Neural progenitor cell (in vitro differentiated cells): ENCODE measurements around the gene RAD51B. TPM values are rescaled to one million over a fixed set of nuclear protein-coding genes. Genes with fewer than 3 reads are reported as not detected.

Experiments
- DNase-seq: peaks from one replicate; pipeline ENCODE4 v3.0.0-alpha.2; 2016; ENCODE audit warnings: low spot score
- H2AFZ ChIP-seq: fragments of 200-600 bp; sonication (generic); replicated peaks from 2 replicates; pipeline ENCODE4 v1.6.1; 2016; ENCODE audit warnings: antibody characterized with exemption
- H3F3A ChIP-seq: fragments of 200-600 bp; sonication (generic); 2 replicates; pipeline ENCODE4 v1.6.1; 2016; ENCODE audit warnings: antibody characterized with exemption, low read depth
- H3K27ac ChIP-seq: fragments of 200-600 bp; sonication (generic); 2 replicates; pipeline ENCODE4 v1.5.1; 2016; ENCODE audit warnings: mild to moderate bottlenecking
- H3K27me3 ChIP-seq: fragments of 200-600 bp; sonication (generic); 2 replicates; pipeline ENCODE4 v1.6.1; 2016; ENCODE audit warnings: mild to moderate bottlenecking, moderate library complexity
- H3K36me3 ChIP-seq: fragments of 200-600 bp; sonication (generic); 2 replicates; pipeline ENCODE4 v1.5.1; 2016
- H3K4me1 ChIP-seq: fragments of 200-600 bp; sonication (generic); 2 replicates; pipeline ENCODE4 v1.6.1; 2016; ENCODE audit warnings: mixed run types
- H3K4me2 ChIP-seq: fragments of 200-600 bp; sonication (generic); 2 replicates; pipeline ENCODE4 v1.6.1; 2016
- H3K4me3 ChIP-seq: fragments of 200-600 bp; sonication (generic); 2 replicates; pipeline ENCODE4 v1.5.1; 2016
- H3K79me2 ChIP-seq: fragments of 200-600 bp; sonication (generic); 2 replicates; pipeline ENCODE4 v1.6.1; 2016; ENCODE audit warnings: low read depth
- H3K9ac ChIP-seq: fragments of 200-600 bp; sonication (generic); 2 replicates; pipeline ENCODE4 v1.6.1; 2016
- H3K9me3 ChIP-seq: fragments of 200-600 bp; sonication (generic); 2 replicates; pipeline ENCODE4 v1.5.1; 2016; ENCODE audit warnings: low read depth
- H4K20me1 ChIP-seq: fragments of 200-600 bp; sonication (generic); 2 replicates; pipeline ENCODE4 v1.6.1; 2016; ENCODE audit warnings: low read depth
- H3K27ac Mint-ChIP-seq: 3 replicates; pipeline ENCODE4 v1.8.0; 2021; ENCODE audit warnings: mixed read lengths
- H3K27me3 Mint-ChIP-seq: 2 replicates; pipeline ENCODE4 v1.8.0; 2022; ENCODE audit warnings: low read depth, mild to moderate bottlenecking, inconsistent platforms, moderate library complexity, mixed read lengths; ENCODE audit not compliant: insufficient read depth
- H3K36me3 Mint-ChIP-seq: 3 replicates; pipeline ENCODE4 v1.8.0; 2021; ENCODE audit warnings: mixed read lengths
- H3K4me1 Mint-ChIP-seq: 3 replicates; pipeline ENCODE4 v1.8.0; 2021; ENCODE audit warnings: mixed read lengths
- H3K4me3 Mint-ChIP-seq: 3 replicates; pipeline ENCODE4 v1.8.0; 2021; ENCODE audit warnings: mild to moderate bottlenecking, moderate library complexity, mixed read lengths
- H3K9me3 Mint-ChIP-seq: 3 replicates; pipeline ENCODE4 v1.8.0; 2020; ENCODE audit warnings: mixed read lengths
- EZH2 ChIP-seq: fragments of 200-600 bp; sonication (generic); IDR thresholded peaks from 2 replicates; pipeline ENCODE4 v1.6.1; 2017; ENCODE audit warnings: antibody characterized with exemption, mild to moderate bottlenecking, moderate library complexity
- EZH2phosphoT487 ChIP-seq: fragments of 200-600 bp; sonication (generic); IDR thresholded peaks from 2 replicates; pipeline ENCODE4 v1.6.1; 2017; ENCODE audit warnings: antibody characterized with exemption
- total RNA-seq: library from RNA; depleted of rRNA; stranded (reverse); fragments of >200 nt; gene quantifications from 2 replicates; pipeline ENCODE4 v1.2.3, GENCODE V29; 2015; ENCODE audit warnings: low replicate concordance
- TF ChIP-seq, protein P1 (sequence below): fragments of 200-600 bp; sonication (generic); IDR thresholded peaks from 2 replicates; pipeline ENCODE4 v1.5.1; 2017; ENCODE audit warnings: antibody characterized with exemption, mild to moderate bottlenecking

Gene RAD51B
- total RNA-seq, 1 donor from 2014 or later = 50.5 TPM

GRCh38 chr14:68528040-68528687 is 708.6 kb downstream of the RAD51B start:
- H2AFZ ChIP-seq = no peak overlapping the region
- TF ChIP-seq EZH2 = no peak
- TF ChIP-seq EZH2phosphoT487 = no peak
- TF ChIP-seq, protein P1, sequence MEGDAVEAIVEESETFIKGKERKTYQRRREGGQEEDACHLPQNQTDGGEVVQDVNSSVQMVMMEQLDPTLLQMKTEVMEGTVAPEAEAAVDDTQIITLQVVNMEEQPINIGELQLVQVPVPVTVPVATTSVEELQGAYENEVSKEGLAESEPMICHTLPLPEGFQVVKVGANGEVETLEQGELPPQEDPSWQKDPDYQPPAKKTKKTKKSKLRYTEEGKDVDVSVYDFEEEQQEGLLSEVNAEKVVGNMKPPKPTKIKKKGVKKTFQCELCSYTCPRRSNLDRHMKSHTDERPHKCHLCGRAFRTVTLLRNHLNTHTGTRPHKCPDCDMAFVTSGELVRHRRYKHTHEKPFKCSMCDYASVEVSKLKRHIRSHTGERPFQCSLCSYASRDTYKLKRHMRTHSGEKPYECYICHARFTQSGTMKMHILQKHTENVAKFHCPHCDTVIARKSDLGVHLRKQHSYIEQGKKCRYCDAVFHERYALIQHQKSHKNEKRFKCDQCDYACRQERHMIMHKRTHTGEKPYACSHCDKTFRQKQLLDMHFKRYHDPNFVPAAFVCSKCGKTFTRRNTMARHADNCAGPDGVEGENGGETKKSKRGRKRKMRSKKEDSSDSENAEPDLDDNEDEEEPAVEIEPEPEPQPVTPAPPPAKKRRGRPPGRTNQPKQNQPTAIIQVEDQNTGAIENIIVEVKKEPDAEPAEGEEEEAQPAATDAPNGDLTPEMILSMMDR = no peak
- Mint-ChIP-seq H3K4me3 (no peak overlapping the region), H3K27me3 (peaks cover 7% of the 10 kb centered on the region), H3K4me1 (peaks cover 26% of the 10 kb centered on the region), H3K36me3 (peaks cover 22% of the 10 kb centered on the region), H3K27ac (no peak overlapping the region), H3K9me3 (peaks cover 56% of the 10 kb centered on the region)
- DNase-seq = no peak
- no peaks in the 10 kb centered on the region for H4K20me1 ChIP-seq
- H3K27ac ChIP-seq = no peak overlapping the region
- no peaks in the 10 kb centered on the region for H3K79me2 ChIP-seq
- peaks cover 14% of the 10 kb centered on the region for H3K36me3 ChIP-seq
- H3K9me3 ChIP-seq = peaks cover 23% of the 10 kb centered on the region
- peaks cover 24% of the 10 kb centered on the region for H3K4me1 ChIP-seq
- H3K9ac ChIP-seq = no peak overlapping the region
- H3K27me3 ChIP-seq = no peaks in the 10 kb centered on the region
- H3F3A ChIP-seq = peaks cover 22% of the 10 kb centered on the region
- no peak overlapping the region for H3K4me3 ChIP-seq
- no peak overlapping the region for H3K4me2 ChIP-seq

GRCh38 chr14:68530443-68530842 is 710.9 kb downstream of the RAD51B start:
- Histone ChIP-seq H3K9me3 (peaks cover 23% of the 10 kb centered on the region), H4K20me1 (no peaks in the 10 kb centered on the region), H3K27me3 (no peaks in the 10 kb centered on the region), H3K27ac (no peak overlapping the region), H3K79me2 (no peaks in the 10 kb centered on the region), H3F3A (peaks cover 10% of the 10 kb centered on the region), H3K36me3 (peaks cover 14% of the 10 kb centered on the region), H3K4me3 (no peak overlapping the region), H3K9ac (no peak overlapping the region), H3K4me2 (no peak overlapping the region), H3K4me1 (peaks cover 18% of the 10 kb centered on the region), H2AFZ (no peak overlapping the region)
- peaks cover 60% of the 10 kb centered on the region for H3K9me3 Mint-ChIP-seq
- H3K36me3 Mint-ChIP-seq = peaks cover 21% of the 10 kb centered on the region
- no peak overlapping the region for H3K27ac Mint-ChIP-seq
- peaks cover 12% of the 10 kb centered on the region for H3K27me3 Mint-ChIP-seq
- no peak for DNase-seq
- H3K4me1 Mint-ChIP-seq = peaks cover 15% of the 10 kb centered on the region
- TF ChIP-seq, protein P1 = no peak
- TF ChIP-seq EZH2 = no peak
- TF ChIP-seq EZH2phosphoT487 = no peak
- H3K4me3 Mint-ChIP-seq = no peak overlapping the region

DNA sequence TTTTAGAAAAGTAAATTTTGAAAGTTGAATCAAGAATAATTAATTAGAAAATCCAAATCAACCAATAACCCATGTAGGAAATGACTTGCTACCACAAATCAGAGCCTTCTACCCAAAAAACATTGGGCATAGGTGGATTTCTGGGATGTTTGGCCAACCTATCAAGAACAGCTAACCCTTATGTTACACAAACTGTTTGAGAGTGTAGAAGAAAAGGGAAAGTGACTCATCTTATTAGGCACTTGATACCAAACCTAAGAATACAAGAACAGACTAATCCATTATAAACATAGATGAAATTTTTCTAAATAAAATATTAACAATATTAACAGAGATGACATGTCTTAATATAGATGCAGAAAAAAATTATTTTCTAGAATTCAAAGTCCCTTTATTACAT is 712.9 kb downstream of the RAD51B start:
- Mint-ChIP-seq H3K27ac (no peak overlapping the region), H3K4me1 (peaks cover 8% of the 10 kb centered on the region), H3K36me3 (peaks cover 26% of the 10 kb centered on the region), H3K4me3 (no peak overlapping the region), H3K9me3 (peaks cover 54% of the 10 kb centered on the region), H3K27me3 (peaks cover 12% of the 10 kb centered on the region)
- Histone ChIP-seq H4K20me1 (no peaks in the 10 kb centered on the region), H2AFZ (no peak overlapping the region), H3K36me3 (peaks cover 14% of the 10 kb centered on the region), H3K27ac (no peak overlapping the region), H3K4me2 (no peak overlapping the region), H3K4me1 (peaks cover 7% of the 10 kb centered on the region), H3F3A (peaks cover under 1% of the 10 kb centered on the region), H3K4me3 (no peak overlapping the region), H3K79me2 (no peaks in the 10 kb centered on the region), H3K27me3 (no peaks in the 10 kb centered on the region), H3K9me3 (peaks cover 23% of the 10 kb centered on the region), H3K9ac (no peak overlapping the region)
- no peak for DNase-seq
- TF ChIP-seq, protein P1 = no peak
- TF ChIP-seq EZH2 = no peak
- TF ChIP-seq EZH2phosphoT487 = no peak
